Measurements from ENCODE around the gene OGT.

DNA sequence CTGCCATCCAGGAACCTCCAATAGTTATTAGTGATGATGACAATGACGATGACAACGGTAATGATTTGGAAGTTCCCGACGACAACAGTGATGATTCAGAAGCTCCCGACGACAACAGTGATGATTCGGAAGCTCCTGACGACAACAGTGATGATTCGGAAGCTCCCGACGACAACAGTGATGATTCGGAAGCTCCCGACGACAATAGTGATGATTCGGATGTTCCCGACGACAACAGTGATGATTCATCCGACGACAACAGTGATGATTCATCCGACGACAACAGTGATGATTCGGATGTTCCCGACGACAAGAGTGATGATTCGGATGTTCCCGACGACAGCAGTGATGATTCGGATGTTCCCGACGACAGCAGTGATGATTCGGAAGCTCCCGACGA is 70.7 kb downstream of the OGT start:
- no peak for TF ChIP-seq PRDM4 (tag by site-specific recombination; IDR thresholded peaks at IDR 0.05)
- TF ChIP-seq CTCF (tag by site-specific recombination; IDR thresholded peaks at IDR 0.05): no peak
- TF ChIP-seq, protein P1, sequence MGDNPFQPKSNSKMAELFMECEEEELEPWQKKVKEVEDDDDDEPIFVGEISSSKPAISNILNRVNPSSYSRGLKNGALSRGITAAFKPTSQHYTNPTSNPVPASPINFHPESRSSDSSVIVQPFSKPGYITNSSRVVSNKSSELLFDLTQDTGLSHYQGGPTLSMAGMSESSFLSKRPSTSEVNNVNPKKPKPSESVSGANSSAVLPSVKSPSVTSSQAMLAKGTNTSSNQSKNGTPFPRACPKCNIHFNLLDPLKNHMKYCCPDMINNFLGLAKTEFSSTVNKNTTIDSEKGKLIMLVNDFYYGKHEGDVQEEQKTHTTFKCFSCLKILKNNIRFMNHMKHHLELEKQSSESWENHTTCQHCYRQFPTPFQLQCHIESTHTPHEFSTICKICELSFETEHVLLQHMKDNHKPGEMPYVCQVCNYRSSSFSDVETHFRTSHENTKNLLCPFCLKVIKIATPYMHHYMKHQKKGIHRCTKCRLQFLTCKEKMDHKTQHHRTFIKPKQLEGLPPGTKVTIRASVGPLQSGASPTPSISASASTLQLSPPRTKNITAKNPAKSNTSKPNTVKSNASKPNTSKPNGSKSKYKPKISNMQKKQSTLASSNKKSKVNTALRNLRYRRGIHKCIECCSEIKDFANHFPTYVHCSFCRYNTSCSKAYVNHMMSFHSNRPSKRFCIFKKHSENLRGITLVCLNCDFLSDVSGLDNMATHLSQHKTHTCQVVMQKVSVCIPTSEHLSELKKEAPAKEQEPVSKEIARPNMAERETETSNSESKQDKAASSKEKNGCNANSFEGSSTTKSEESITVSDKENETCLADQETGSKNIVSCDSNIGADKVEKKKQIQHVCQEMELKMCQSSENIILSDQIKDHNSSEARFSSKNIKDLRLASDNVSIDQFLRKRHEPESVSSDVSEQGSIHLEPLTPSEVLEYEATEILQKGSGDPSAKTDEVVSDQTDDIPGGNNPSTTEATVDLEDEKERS (tag by site-specific recombination; IDR thresholded peaks at IDR 0.05): no peak
- no peak for TF ChIP-seq ZNF138 (tag by site-specific recombination; IDR thresholded peaks at IDR 0.05; ENCODE audit: borderline replicate concordance)
- TF ChIP-seq ZNF623 (tag by site-specific recombination; IDR thresholded peaks at IDR 0.05): no peak
- TF ChIP-seq, protein P2, sequence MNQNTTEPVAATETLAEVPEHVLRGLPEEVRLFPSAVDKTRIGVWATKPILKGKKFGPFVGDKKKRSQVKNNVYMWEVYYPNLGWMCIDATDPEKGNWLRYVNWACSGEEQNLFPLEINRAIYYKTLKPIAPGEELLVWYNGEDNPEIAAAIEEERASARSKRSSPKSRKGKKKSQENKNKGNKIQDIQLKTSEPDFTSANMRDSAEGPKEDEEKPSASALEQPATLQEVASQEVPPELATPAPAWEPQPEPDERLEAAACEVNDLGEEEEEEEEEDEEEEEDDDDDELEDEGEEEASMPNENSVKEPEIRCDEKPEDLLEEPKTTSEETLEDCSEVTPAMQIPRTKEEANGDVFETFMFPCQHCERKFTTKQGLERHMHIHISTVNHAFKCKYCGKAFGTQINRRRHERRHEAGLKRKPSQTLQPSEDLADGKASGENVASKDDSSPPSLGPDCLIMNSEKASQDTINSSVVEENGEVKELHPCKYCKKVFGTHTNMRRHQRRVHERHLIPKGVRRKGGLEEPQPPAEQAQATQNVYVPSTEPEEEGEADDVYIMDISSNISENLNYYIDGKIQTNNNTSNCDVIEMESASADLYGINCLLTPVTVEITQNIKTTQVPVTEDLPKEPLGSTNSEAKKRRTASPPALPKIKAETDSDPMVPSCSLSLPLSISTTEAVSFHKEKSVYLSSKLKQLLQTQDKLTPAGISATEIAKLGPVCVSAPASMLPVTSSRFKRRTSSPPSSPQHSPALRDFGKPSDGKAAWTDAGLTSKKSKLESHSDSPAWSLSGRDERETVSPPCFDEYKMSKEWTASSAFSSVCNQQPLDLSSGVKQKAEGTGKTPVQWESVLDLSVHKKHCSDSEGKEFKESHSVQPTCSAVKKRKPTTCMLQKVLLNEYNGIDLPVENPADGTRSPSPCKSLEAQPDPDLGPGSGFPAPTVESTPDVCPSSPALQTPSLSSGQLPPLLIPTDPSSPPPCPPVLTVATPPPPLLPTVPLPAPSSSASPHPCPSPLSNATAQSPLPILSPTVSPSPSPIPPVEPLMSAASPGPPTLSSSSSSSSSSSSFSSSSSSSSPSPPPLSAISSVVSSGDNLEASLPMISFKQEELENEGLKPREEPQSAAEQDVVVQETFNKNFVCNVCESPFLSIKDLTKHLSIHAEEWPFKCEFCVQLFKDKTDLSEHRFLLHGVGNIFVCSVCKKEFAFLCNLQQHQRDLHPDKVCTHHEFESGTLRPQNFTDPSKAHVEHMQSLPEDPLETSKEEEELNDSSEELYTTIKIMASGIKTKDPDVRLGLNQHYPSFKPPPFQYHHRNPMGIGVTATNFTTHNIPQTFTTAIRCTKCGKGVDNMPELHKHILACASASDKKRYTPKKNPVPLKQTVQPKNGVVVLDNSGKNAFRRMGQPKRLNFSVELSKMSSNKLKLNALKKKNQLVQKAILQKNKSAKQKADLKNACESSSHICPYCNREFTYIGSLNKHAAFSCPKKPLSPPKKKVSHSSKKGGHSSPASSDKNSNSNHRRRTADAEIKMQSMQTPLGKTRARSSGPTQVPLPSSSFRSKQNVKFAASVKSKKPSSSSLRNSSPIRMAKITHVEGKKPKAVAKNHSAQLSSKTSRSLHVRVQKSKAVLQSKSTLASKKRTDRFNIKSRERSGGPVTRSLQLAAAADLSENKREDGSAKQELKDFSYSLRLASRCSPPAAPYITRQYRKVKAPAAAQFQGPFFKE (tag by site-specific recombination; IDR thresholded peaks at IDR 0.05; ENCODE audit: borderline replicate concordance): no peak
- TF ChIP-seq ZFHX2 (tag by site-specific recombination; conservative IDR thresholded peaks at IDR 0.05): no peak
- TF ChIP-seq ZNF335 (tag by site-specific recombination; conservative IDR thresholded peaks at IDR 0.05): no peak
- TF ChIP-seq ZNF184 (tag by site-specific recombination; IDR thresholded peaks at IDR 0.05): no peak
- TF ChIP-seq SP3 (tag by site-specific recombination; IDR thresholded peaks at IDR 0.05): no peak
- TF ChIP-seq, protein P3, sequence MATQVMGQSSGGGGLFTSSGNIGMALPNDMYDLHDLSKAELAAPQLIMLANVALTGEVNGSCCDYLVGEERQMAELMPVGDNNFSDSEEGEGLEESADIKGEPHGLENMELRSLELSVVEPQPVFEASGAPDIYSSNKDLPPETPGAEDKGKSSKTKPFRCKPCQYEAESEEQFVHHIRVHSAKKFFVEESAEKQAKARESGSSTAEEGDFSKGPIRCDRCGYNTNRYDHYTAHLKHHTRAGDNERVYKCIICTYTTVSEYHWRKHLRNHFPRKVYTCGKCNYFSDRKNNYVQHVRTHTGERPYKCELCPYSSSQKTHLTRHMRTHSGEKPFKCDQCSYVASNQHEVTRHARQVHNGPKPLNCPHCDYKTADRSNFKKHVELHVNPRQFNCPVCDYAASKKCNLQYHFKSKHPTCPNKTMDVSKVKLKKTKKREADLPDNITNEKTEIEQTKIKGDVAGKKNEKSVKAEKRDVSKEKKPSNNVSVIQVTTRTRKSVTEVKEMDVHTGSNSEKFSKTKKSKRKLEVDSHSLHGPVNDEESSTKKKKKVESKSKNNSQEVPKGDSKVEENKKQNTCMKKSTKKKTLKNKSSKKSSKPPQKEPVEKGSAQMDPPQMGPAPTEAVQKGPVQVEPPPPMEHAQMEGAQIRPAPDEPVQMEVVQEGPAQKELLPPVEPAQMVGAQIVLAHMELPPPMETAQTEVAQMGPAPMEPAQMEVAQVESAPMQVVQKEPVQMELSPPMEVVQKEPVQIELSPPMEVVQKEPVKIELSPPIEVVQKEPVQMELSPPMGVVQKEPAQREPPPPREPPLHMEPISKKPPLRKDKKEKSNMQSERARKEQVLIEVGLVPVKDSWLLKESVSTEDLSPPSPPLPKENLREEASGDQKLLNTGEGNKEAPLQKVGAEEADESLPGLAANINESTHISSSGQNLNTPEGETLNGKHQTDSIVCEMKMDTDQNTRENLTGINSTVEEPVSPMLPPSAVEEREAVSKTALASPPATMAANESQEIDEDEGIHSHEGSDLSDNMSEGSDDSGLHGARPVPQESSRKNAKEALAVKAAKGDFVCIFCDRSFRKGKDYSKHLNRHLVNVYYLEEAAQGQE (tag by site-specific recombination; IDR thresholded peaks at IDR 0.05): no peak
- TF ChIP-seq ZNF274 (IDR thresholded peaks at IDR 0.05; ENCODE audit: low read length): no peak
- TF ChIP-seq ZNF274 (tag by site-specific recombination; IDR thresholded peaks at IDR 0.05; ENCODE audit: borderline replicate concordance): no peak
- TF ChIP-seq ZFP41 (tag by site-specific recombination; IDR thresholded peaks at IDR 0.05; ENCODE audit: borderline replicate concordance): no peak

Measured in HEK293 (cell line).